Endometrial microvascular endothelial cells (primary cell): ENCODE results near the gene LRP2. TPM values are rescaled to one million over a fixed set of nuclear protein-coding genes. Genes with fewer than 3 reads are reported as not detected.

ENCODE experiments used
- in situ Hi-C: cut with HindIII; loops from 2 replicates; pipeline ENCODE4 v1.10.0; 2017; ENCODE audit warnings: low sequenced_read_pairs, low pct_unique_long_range_greater_than_20kb; ENCODE audit errors: inconsistent ontology term
- total RNA-seq: library from RNA; depleted of rRNA; stranded (reverse); fragments of >200 nt; gene quantifications from one replicate; pipeline ENCODE4 v1.2.3, GENCODE V29; 2015; ENCODE audit errors: inconsistent ontology term

The LRP2 gene
- total RNA-seq, 1 donor from 2014 or later, result not detected

DNA sequence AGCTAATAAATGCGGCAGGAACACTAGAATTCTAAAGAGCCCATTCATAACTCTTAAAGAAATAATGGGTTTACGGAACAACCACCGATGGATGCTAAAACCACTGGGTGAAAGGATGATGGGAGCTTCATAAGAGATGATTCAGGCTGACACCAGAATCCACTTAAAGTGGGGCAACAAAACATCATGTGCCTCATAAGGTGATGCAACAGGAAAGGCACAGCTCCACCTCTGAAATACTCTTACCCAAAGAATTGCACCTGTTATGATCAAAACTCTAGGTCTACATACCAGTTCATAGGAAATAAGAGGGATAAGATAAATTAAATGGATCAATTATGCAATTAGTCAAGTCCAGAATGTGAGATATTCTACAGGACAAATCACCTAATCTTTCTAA lies 161.6 kb downstream of the LRP2 start:
- in situ Hi-C loops, result no loop called here

DNA sequence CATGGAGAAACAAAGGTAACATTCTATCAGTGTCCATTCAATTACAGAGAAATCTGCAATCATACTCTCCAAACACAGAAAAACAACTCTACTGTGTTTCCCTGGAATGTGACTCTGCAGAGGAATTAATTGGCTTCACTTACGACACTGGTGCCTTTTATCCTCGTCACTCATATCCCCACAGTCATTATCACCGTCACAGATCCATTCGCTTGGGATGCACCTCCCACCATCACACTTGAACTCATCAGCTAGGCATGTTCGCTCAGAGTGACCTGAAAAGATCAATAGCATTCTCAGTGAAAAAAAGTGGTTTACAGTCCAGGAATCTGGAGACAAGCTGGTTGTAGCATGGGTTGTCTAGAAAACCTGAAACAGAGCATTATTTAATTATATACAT lies 168.7 kb downstream of the LRP2 start:
- in situ Hi-C loops, result no loop called here

DNA sequence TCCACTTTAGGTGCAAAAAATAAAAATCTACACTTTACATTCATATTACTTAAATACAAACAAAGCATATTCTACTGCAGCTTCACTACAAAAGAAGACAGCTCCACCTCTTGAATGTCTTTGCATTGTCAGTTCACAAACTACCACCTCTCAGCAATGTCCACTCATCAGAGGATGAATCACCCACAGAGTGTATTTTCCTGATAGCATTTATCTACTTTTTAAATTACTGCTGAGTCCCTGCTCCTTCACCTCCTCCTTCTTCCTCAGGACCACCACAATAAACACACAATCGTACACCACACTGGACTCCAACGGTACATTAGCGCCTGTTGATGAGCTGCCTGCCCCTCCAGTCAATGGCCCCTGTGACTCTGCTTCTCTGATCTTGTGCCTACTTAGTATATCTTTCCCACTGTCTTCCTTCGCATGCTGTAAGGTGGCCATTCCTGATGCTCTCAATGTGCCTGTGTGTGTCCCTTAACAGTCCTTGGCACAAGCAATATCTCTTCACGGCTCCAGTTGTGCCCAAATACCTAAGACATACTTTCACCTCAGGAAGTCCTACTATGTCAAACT lies 172.0 kb downstream of the LRP2 start:
- in situ Hi-C loops, result no loop called here

DNA sequence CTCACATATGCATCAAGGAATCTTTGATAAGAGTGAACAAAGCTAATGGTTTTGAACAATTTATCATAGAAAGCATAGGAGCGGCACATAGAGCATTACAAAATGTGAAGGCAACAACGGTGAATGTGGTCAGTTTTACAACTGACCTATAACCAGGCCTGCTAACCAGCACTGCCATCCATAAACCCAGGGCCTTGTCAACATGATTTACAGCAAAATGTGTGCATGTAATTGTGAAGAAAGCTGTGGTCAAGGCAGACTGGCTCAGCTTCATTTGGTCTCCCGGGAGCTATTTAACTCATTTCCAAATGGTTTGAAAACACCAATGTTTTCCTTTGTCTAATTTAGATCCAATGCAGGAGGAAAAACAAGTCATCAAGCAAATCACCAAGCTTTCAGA lies 173.2 kb downstream of the LRP2 start:
- in situ Hi-C loops, result no loop called here

DNA sequence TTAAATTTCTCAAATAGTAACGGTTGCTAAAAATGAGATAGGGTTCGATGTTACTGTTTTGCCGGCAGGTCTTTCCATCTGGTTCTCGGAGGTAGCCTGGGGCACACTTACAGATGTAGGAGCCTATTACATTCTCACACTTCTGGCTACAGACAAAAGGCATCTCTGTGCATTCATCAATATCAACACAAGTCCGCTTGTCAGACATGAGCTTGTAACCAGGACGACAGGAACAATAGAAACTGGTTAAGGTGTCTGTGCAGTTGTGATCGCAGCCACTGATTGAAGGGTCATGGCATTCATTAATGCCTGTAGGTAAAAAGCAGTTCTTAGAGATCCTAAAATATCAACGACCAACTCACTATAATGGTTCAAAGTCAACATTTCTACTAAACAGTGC lies 176.6 kb downstream of the LRP2 start:
- in situ Hi-C loops, result no loop called here

DNA sequence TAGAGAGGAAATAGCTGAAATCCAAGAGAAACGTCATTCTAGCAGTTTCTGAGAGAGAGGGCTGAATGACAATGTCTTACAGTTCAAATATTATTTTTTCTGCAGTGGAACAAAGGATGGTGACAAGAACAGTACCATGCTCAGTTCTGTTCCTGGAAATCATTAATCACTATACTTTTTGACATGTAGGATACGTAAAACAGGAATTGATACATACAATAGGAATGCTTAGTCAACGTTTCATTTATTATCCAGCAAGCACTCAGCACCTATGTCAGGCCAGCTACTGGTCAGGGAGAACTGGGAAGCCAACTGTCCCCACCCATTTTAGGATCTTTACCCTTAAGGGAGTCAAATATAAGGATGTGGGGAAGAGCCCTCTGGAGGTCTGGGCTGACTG lies 178.3 kb downstream of the LRP2 start:
- in situ Hi-C loops, result no loop called here

DNA sequence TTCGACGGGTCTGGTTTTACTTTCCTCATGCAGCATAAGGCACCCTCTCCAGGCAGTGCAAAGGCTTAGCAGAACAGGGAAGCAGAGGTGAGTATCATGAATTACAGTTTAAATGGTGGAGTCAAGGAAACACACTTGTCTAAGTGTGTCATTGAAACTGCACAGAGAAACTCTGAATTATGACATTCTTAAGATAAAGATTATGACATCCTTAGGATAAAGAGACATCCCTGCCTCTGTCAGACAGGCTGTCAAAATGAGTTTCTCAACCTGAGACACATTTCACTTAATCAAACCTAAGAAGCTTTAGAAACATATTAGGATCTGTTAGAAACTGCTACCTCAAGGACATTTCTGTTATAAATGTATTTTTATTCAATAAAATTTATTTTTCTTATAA lies 179.8 kb downstream of the LRP2 start:
- in situ Hi-C loops, result no loop called here

DNA sequence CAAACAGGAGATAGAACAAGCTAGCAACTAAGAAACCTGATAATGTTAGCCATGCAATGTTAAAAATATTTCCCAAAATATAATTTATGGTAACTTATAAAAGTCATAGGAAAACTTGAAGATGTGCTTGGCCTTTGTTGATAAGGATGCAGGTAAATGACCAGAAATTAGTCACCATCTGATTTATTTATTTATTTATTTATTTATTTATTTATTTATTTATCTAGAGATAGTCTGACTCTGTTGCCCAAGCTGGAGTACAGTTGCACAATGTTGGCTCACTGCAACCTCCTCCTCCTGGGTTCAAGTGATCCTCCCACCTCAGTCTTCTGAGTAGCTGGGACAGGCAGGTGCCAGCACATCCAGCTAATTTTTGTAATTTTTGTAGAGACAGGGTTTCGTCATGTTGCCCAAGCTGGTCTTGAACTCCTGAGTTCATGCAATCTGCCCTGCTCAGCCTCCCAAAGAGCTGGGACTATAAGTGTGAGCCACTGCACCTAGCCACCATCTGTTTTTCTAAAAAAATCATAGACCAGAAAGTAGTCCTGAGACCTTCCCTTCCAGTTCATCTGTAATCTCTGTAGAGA lies 183.4 kb downstream of the LRP2 start:
- in situ Hi-C loops, result no loop called here

DNA sequence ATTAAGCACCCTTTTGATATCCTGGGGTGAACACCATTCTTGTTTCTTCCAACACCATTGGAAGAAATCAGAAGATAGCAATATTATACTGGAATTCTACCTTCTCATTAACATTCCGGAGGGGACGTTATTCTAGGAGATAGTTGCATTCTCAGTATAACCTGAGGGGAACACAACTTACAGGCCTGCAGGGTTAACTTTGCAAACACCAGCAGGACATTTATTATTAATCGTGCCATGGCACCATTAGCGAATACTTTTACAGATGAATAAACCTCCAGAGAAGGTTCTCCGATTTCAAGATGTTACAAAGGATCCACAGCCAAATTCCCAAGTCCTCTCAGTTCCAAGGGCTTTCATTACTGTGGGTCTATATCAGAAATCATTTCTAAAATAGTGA lies 184.0 kb downstream of the LRP2 start:
- in situ Hi-C loops, result no loop called here

DNA sequence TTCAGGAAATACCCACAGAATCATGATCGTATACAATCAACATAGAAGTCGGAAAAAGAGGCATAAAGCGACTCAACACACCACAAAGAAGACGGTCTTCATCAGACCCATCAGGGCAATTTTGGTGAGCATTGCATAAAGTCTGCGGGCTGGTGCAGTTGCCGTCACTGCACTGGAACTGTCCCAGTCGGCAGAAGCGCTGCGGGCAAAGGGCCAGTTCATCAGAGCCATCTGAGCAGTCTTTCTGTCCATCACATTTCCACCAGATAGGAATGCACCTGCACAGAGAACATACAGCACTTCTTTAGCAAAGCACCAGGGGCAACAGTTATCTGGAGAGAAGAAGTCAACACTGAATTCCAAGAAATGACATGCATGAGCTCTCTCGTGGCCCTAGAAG lies 187.2 kb downstream of the LRP2 start:
- in situ Hi-C loops, result no loop called here

DNA sequence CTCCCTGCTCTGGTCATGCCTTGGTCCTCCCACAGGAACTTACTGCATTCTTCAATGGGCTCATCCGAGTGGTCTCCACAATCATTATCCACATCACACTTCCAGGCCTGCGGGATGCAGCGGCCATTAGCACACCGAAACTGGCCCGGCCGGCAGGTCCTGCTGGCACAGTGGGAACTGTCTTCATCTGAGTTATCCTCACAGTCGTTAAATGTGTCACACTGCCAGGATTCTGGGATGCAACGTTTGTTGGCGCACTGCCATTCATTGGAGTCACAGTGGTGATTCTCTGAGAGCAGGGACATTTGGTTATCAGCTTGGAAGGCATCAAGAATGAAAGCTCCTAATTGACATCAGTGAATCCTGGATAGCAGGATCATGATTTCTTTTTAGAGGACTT lies 188.5 kb downstream of the LRP2 start:
- in situ Hi-C loops, result no loop called here

DNA sequence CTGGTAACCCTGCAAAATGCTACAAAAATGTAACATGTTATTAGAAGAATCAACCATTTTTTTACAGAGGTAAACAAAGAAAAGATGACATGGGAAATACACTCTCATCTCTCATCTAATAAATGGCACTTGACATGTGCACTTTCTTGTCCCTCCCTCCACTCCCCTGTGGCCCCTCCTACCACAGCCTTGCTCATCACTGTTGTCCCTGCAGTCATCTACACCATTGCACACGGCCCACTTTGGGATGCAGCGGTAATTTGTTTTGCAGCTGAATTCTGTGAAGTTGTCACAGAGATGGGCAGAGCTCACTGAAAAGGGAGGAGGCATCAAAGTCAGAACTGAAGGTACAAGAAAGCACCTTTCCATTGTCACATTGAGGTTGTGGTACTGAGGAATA lies 189.4 kb downstream of the LRP2 start:
- in situ Hi-C loops, result no loop called here

DNA sequence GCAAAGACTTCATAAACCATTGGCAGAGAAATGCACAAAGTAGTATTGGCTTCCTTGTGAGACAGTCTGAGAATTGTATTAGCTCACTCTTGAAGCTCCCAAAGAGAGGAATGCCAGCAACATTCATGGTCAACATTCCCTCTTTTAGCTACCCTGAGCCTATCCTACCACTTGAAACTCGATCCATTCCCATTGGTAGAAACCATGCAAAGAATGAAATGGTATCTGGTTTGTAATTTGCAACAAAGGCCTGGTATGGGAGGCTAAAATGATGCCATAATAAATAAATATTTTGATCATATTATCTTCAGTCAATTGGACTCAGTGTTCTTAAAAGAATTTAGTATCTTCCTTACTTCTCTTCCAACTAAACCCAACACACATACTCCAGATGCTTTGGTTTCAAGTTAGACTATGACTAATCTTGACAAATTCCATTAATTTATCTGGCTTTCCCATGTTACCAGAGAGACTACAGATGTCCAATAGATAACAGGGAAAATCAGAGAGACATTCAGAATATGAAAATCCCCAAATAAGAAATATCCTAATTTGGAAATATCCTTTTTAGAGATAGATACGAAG lies 190.1 kb downstream of the LRP2 start:
- in situ Hi-C loops, result no loop called here

DNA sequence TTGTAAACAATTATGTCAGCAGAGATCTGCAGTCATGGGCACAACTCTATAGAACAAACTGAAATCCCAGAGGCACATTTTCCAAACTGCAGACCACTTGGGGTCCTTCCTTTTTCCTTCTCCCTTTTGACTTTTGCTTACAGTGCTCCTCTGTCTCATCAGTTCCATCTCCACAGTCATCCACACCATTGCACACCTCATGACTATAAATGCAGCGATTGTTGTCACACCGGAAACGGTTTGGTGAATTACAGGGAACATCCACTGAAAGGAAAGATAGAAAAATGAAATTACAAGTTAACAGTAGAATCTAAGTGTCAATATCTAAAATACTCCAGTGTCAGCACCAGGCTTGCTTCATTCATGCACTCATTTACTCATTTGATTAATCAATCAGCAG lies 196.5 kb downstream of the LRP2 start:
- in situ Hi-C loops, result no loop called here

DNA sequence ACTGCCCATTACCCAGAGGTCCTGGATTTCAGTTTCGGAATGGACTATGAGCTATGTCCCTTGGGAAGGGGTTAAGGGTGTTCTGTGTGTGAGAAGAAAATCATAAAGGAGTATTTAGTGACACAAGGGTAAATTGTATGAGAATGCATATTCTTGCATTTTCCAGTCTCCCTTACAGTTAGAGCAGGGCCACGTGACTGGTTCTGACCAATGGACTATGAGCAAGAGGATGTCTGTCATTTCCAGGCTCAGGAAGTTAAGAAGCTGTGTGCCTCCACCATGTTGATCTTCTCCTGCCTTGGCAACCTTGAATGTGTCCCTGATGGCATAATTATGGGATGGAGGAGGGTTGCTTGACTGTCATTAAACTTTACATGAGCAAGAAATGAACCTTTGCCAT lies 198.0 kb downstream of the LRP2 start:
- in situ Hi-C loops, result no loop called here

DNA sequence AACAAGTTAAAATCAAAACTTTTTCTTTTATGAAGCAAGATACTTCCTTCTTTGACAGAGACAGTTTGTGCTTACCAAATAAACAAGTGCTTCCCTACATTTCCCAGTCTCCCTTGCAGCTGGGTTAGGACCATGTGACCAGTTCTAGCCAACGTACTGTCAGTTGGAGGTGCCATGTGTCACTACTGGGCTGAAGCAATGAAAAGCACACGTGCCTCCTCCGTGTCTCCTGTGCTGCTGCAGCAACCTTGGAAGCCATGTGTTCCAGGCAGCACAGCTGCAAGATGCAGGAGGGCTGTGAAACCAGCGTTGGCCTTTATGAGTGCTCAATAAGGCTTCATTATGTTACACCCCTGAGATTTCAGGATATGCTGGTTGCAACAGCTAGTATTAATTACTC lies 199.7 kb downstream of the LRP2 start:
- in situ Hi-C loops, result no loop called here

DNA sequence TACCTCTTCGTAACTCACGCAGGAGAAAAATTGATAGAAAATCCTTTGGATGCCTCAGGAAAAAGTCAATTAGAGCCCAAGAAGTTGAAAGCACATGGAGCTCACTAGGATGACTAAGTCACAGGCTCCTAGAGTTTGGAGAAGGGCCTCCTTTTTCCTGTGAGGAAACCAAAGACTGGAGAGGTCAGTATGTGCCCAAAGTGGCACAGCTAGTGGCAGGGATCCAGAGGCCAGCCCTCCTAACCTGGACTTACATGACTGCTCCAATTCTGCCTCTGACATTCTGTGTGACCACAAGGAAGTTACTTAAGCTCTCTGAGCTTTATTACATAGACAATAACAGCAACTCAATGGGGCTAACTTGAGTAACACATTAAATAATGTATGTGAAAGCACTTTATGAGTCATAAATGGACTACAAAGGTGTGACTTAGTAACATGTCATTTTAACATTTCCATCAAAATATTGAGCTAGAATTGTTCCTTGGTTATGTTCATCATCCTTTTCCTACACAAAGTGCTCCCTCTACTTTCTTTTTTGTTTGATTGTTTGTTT lies 201.3 kb downstream of the LRP2 start:
- in situ Hi-C loops, result no loop called here

DNA sequence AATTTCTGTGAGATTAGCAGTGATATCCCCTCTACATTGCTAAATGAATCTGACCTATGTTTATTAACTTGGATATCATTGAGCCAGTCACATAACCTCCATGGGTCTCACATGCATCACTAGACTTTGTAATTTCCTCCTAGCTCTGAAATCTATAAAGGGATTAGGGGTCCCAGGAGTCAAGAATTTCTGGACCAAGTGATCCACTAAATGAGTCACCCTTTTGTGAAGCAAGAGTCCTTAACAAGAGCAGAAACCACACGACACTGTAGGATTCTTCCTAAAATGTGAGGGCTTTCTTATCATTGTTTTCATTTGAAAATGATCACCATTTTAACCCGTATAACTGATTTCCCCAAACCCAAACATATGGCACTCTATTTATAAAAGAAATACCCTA lies 202.6 kb downstream of the LRP2 start:
- in situ Hi-C loops, result no loop called here

DNA sequence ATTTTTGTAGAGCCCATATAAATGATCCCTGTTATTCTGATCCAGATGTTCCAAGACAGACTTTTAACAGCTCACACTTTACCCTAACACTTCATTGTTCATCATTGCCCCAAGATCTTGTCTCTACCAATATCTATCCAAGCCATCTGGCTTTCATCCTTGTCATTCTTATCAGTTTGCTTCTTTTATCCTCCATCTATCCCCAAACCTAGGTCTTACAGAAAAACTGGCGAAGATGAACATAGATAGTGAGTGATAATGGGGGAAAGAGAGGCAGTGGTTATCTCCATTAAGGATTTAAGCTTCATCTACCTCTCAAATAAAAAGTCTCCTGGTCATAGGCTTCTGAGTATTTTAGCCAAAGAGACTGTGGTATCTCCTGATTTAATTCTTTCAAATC lies 203.5 kb downstream of the LRP2 start:
- in situ Hi-C loops, result no loop called here

DNA sequence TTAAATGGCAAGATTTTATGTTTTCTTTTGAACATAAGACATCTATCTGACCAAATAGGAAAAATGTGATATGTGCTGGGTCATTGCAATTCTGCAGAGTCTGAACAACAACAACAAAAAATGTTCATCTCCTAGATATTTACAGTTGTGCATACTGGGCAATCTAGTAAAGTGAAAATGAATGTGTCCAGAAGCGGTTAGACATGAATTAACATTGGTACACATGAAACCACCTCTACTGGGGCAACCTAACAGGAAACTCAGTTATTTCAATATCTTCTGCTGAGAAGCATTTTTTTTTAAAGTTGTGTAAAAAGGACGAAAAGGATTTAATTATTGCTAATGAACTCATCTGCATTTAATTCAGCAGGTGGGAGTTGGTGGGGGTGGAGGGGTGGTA lies 216.1 kb downstream of the LRP2 start:
- in situ Hi-C loops, result no loop called here

DNA sequence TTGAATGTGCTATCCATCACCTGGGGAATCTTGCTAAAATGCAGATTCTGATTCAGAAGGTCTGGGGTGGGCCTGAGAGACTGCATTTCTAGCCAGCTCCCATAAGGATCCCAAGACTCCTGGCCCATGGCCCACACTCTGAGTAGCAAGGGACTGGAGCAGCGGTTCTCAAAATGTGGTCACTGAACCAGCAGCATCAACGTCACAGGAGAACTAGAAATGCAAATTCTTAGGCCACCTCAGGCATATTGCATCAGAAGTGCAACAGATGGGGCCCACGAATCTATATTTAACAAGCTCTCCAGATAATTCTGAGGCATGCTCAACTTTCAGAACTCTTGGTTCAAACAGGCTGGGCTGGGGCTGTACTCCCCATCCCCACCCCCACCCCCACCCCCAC lies 218.3 kb downstream of the LRP2 start:
- in situ Hi-C loops, result no loop called here
